Mesendoderm (in vitro differentiated cells): Measurements from ENCODE around the gene PNLDC1. TPM values are rescaled to one million over a fixed set of nuclear protein-coding genes. Genes with fewer than 3 reads are reported as not detected.

Experiments
- DNase-seq: peaks from one replicate; pipeline ENCODE4 v3.0.0; 2013
- H2AK5ac ChIP-seq: 2 replicates; pipeline ENCODE4 v1.6.1; 2013; ENCODE audit warnings: low read length, inconsistent platforms
- H2BK120ac ChIP-seq: 2 replicates; pipeline ENCODE4 v1.6.1; 2013; ENCODE audit warnings: low read depth, mild to moderate bottlenecking, low read length, moderate library complexity, mixed read lengths
- H2BK15ac ChIP-seq: replicated peaks from 2 replicates; pipeline ENCODE4 v1.6.1; 2013; ENCODE audit warnings: low read depth, mild to moderate bottlenecking, moderate library complexity
- H2BK5ac ChIP-seq: 2 replicates; pipeline ENCODE4 v1.6.1; 2013; ENCODE audit warnings: low read length, inconsistent platforms
- H3K18ac ChIP-seq: 2 replicates; pipeline ENCODE4 v1.6.1; 2013; ENCODE audit warnings: mild to moderate bottlenecking, low read length, mixed read lengths
- H3K23ac ChIP-seq: one replicate; pipeline ENCODE4 v1.6.1; 2013; ENCODE audit warnings: low read length
- H3K27ac ChIP-seq: 2 replicates; pipeline ENCODE4 v1.5.1; 2013; ENCODE audit warnings: low read depth, mild to moderate bottlenecking, inconsistent platforms, low read length, moderate library complexity
- H3K27me3 ChIP-seq: 2 replicates; pipeline ENCODE4 v1.6.1; 2013; ENCODE audit warnings: low read length, control low read depth, mild to moderate bottlenecking, inconsistent platforms; ENCODE audit not compliant: insufficient read depth, poor library complexity
- H3K36me3 ChIP-seq: 2 replicates; pipeline ENCODE4 v1.6.1; 2013; ENCODE audit warnings: low read length, inconsistent platforms; ENCODE audit not compliant: control insufficient read depth, insufficient read depth
- H3K4ac ChIP-seq: one replicate; pipeline ENCODE4 v1.6.1; 2013; ENCODE audit warnings: low read depth, mild to moderate bottlenecking, low read length, moderate library complexity
- H3K4me1 ChIP-seq: 2 replicates; pipeline ENCODE4 v1.6.1; 2013; ENCODE audit warnings: low read depth, low read length, inconsistent platforms; ENCODE audit not compliant: control insufficient read depth
- H3K4me2 ChIP-seq: 2 replicates; pipeline ENCODE4 v1.6.1; 2013; ENCODE audit warnings: low read length
- H3K4me3 ChIP-seq: 2 replicates; pipeline ENCODE4 v1.5.1; 2013; ENCODE audit warnings: mild to moderate bottlenecking, low read length
- H3K56ac ChIP-seq: one replicate; pipeline ENCODE4 v1.6.1; 2013; ENCODE audit warnings: low read length
- H3K79me1 ChIP-seq: 2 replicates; pipeline ENCODE4 v1.6.1; 2013; ENCODE audit warnings: low read length, inconsistent platforms
- H3K79me2 ChIP-seq: 2 replicates; pipeline ENCODE4 v1.6.1; 2013; ENCODE audit warnings: mild to moderate bottlenecking, low read length; ENCODE audit not compliant: control insufficient read depth, insufficient read depth
- H3K9ac ChIP-seq: 2 replicates; pipeline ENCODE4 v1.6.1; 2013; ENCODE audit warnings: low read length, inconsistent platforms
- H4K5ac ChIP-seq: one replicate; pipeline ENCODE4 v1.6.1; 2013; ENCODE audit warnings: low read length
- H4K8ac ChIP-seq: one replicate; pipeline ENCODE4 v1.6.1; 2013; ENCODE audit warnings: low read depth, mild to moderate bottlenecking, control low read depth, low read length, moderate library complexity
- WGBS: extraction: QIAGEN DNeasy Blood & Tissue Kit; methylation state at CpG from one replicate; pipeline ENCODE4 v1.1.7; 2013; ENCODE audit warnings: low lambda C conversion rate, missing lambda C conversion rate; ENCODE audit not compliant: insufficient coverage; ENCODE audit errors: extremely low coverage; 5-methylcytosine and 5-hydroxymethylcytosine counted together
- polyA plus RNA-seq, 2 experiments: library from polyadenylated mRNA; stranded (reverse); fragments of 200-250 nt; gene quantifications; one replicate each; pipeline ENCODE4 v1.2.3, GENCODE V29; 2013

Gene PNLDC1, protein sequence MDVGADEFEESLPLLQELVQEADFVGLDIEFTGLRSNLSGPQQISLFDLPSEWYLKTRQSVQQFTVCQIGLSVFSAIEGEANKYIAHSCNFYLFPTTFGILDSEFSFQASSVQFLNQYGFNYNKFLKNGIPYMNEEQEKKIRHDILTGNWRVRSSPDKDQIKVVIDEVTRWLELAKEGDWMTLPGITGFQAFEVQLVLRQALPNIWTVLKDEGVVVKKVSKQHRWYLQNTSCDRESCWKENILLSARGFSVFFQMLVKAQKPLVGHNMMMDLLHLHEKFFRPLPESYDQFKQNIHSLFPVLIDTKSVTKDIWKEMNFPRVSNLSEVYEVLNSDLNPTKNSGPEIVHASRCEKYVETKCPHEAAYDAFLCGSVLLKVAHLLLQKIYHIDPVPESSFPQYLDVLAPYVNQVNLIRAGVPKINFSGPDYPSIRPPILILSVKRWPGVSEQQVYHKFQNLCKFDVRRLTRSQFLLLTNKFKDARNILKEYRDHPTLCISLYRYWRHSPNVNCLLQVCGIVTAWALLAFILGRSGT
- polyA plus RNA-seq (2013, experiment 1 of 2) = 0.14 TPM
- polyA plus RNA-seq (2013, experiment 2 of 2) = 0.06 TPM

DNA sequence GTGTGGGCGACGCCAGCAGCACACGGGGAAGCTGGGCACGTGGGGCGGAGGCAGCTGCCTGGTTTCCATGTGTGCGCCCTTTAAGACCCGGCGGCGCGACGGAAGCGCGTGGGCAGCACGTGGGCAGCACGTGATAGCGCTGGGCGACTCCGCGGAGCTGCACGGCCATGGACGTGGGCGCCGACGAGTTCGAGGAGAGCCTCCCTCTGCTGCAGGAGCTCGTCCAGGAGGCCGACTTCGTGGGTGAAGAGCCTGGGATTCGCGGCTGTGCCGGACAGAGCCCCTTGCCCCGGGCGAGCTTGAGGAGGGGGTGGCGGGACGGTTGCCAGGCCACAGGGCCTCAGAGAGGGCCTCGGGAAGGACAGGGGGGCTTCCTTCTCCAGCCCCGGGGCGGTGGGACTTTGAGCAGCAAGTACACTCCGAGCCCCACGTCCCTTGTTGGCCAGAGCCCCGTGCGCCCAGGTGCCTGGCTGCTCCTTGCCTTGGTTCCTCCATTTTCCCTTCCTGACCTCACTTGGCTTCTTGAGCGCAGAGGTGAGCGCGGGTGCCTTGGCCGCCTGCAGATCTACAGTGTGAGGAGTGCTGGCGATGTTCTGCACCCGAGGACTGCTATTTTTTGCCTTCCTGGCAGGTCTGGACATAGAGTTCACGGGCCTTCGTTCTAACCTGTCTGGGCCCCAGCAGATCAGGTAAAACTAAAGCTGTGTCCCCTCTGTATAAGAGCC lies at the start of gene PNLDC1:
TSS of gene PNLDC1 (plus strand) at position 136 of the 725 bp plus-strand sequence. CDS start at position 168, 32 bp downstream.
- DNase-seq = no peak
- Histone ChIP-seq H2BK15ac (no peak within 1 kb of the TSS), H2AK5ac (no peak within 1 kb of the TSS), H3K56ac (no peak within 1 kb of the TSS), H3K79me2 (no peaks in the 10 kb centered on the region), H2BK5ac (no peak within 1 kb of the TSS), H3K27me3 (no peaks in the 10 kb centered on the region), H3K4me2 (no peak within 1 kb of the TSS), H3K79me1 (no peaks in the 10 kb centered on the region), H3K18ac (no peak within 1 kb of the TSS), H3K23ac (no peak within 1 kb of the TSS), H3K36me3 (peaks cover 5% of the 10 kb centered on the region), H3K4me1 (no peaks in the 10 kb centered on the region), H3K4me3 (no peak within 1 kb of the TSS), H3K27ac (no peak within 1 kb of the TSS), H4K5ac (no peak within 1 kb of the TSS), H3K4ac (no peak within 1 kb of the TSS), H4K8ac (no peak within 1 kb of the TSS), H3K9ac (no peak within 1 kb of the TSS), H2BK120ac (no peak within 1 kb of the TSS)
- no CpG with 5 or more reads among the region's 50 CpGs for WGBS

DNA sequence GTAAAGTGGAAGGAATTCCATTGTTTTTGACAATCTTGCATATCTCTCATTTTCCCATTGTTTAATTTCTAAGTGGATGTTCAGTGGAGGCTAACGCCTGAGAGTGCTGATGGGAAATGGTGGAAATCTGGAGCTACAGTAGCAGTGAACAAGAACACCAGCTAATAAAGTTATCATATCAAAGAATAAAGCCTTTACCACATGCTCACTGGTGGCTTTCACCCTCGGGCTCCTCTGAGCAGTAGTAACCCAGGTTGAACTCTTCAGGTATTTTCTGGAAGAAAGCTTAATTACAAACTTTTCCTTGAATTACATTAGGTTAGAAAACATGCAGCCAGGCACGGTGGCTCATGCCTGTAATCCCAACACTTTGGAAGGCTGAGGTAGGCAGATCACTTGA lies 48.6 kb upstream of the PNLDC1 start:
- Histone ChIP-seq H3K36me3 (peaks cover 13% of the 10 kb centered on the region), H3K4me3 (no peak overlapping the region), H4K8ac (no peak overlapping the region), H2BK15ac (no peak overlapping the region), H3K79me1 (peaks cover 4% of the 10 kb centered on the region), H3K27ac (no peak overlapping the region), H3K27me3 (no peaks in the 10 kb centered on the region), H2BK5ac (no peak overlapping the region), H3K4ac (no peak overlapping the region), H3K23ac (no peak overlapping the region), H4K5ac (no peak overlapping the region), H3K56ac (no peak overlapping the region), H3K18ac (no peak overlapping the region), H3K4me1 (no peaks in the 10 kb centered on the region), H3K79me2 (peaks cover 2% of the 10 kb centered on the region), H2AK5ac (no peak overlapping the region), H3K4me2 (no peak overlapping the region), H2BK120ac (no peak overlapping the region), H3K9ac (no peak overlapping the region)
- WGBS = no CpG with 5 or more reads among the region's 3 CpGs
- DNase-seq = no peak

DNA sequence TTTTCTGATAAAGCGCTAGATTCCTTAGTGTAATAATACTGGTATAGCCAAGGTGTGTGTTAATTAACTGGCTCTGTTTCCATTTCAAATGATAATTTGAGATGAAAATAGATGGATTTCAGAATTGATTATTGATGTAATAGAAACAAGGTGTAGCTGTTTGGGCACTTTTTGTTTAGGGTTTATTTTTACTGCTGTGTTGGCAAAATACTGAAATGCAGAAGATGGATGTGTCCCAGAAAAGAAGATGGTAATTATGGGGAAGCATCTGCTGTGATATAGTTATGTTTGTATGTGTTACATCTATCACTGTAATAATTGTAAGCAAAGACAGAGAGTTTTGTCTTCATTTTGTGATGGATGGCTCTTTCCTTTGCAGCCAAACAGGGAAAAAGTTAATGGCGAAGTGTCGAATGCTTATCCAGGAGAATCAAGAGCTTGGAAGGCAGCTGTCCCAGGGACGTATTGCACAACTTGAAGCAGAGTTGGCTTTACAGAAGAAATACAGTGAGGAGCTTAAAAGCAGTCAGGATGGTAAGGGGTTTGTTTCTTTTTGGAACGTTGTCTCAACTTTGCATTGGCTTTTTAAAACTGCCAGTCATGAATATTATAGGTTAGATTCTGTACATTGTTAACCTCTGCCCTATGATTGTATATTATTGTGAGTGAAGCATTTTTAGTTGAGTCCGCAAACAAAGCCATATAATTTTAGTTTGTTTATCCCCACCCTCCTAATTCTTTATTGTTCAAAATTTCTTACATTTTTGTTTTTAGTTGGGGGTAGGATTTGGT lies 46.8 kb upstream of the PNLDC1 start:
- Histone ChIP-seq H3K79me2 (peaks cover 2% of the 10 kb centered on the region), H3K4ac (no peak overlapping the region), H3K4me2 (no peak overlapping the region), H3K23ac (no peak overlapping the region), H3K79me1 (peaks cover 4% of the 10 kb centered on the region), H2BK15ac (no peak overlapping the region), H3K9ac (no peak overlapping the region), H3K18ac (no peak overlapping the region), H4K5ac (no peak overlapping the region), H3K36me3 (peaks cover 12% of the 10 kb centered on the region), H3K27me3 (no peaks in the 10 kb centered on the region), H2BK5ac (no peak overlapping the region), H3K4me1 (no peaks in the 10 kb centered on the region), H3K56ac (no peak overlapping the region), H2BK120ac (no peak overlapping the region), H2AK5ac (no peak overlapping the region), H4K8ac (no peak overlapping the region), H3K4me3 (no peak overlapping the region), H3K27ac (no peak overlapping the region)
- WGBS = no CpG with 5 or more reads among the region's 6 CpGs
- DNase-seq = no peak

DNA sequence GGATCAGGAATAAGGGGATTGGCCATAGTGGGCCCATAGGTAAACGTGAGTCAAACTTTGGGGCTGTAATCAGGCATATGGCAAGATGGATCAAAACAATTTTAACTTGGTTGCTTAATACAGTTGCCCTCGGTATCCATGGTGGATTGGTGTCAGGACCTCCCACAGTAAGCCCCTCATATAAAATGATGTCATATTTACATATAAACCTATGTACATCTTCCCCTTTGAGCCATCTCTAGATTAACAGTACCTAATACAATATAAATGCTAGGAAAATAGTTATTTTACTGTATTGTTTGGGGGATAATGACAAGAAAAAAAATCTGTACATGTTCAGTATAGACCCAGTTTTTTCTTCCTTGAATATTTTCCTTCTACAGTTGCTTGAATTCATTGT lies 45.7 kb upstream of the PNLDC1 start:
- Histone ChIP-seq H3K27ac (no peak overlapping the region), H3K9ac (no peak overlapping the region), H3K27me3 (no peaks in the 10 kb centered on the region), H2BK5ac (no peak overlapping the region), H2BK120ac (no peak overlapping the region), H3K36me3 (peaks cover 11% of the 10 kb centered on the region), H3K79me2 (peaks cover 2% of the 10 kb centered on the region), H3K18ac (no peak overlapping the region), H3K4me2 (no peak overlapping the region), H3K23ac (no peak overlapping the region), H3K56ac (no peak overlapping the region), H3K4me3 (no peak overlapping the region), H3K79me1 (peaks cover 6% of the 10 kb centered on the region), H3K4me1 (no peaks in the 10 kb centered on the region), H2AK5ac (no peak overlapping the region), H2BK15ac (no peak overlapping the region), H3K4ac (no peak overlapping the region), H4K8ac (no peak overlapping the region), H4K5ac (no peak overlapping the region)
- no CpG with 5 or more reads among the region's 2 CpGs for WGBS
- no peak for DNase-seq

DNA sequence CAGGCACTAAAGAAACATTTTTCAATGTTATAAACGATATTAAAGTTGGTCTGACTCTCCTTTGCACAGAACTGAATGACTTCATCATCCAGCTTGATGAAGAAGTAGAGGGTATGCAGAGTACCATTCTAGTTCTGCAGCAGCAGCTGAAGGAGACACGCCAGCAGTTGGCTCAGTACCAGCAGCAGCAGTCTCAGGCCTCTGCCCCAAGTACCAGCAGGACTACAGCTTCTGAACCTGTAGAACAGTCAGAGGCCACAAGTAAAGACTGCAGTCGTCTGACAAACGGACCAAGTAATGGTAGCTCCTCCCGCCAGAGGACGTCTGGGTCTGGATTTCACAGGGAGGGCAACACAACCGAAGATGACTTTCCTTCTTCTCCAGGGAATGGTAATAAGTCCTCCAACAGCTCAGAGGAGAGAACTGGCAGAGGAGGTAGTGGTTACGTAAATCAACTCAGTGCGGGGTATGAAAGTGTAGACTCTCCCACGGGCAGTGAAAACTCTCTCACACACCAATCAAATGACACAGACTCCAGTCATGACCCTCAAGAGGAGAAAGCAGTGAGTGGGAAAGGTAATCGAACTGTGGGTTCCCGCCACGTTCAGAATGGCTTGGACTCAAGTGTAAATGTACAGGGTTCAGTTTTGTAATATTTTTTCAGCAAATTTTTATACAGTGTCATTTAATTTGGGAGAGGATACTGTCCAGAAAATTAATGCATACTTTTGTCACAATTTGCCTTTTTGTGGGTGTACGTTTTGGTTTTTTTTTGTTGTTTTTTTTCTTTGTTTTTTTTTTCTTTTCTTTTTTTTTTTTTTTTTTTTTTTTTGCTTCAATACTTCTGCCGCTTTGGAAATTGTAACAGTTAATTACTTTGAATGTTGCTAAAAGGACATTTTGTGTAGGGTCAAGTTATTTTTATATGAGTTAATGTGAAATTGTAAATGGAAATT lies 44.8 kb upstream of the PNLDC1 start:
- no peak overlapping the region for H4K5ac ChIP-seq
- peaks cover 2% of the 10 kb centered on the region for H3K79me2 ChIP-seq
- H3K27ac ChIP-seq = no peak overlapping the region

More for the DNA sequence above, 44.8 kb upstream of the PNLDC1 start:
- no CpG with 5 or more reads among the region's 15 CpGs for WGBS
- H3K23ac ChIP-seq = no peak overlapping the region
- no peak overlapping the region for H2BK5ac ChIP-seq
- peaks cover 6% of the 10 kb centered on the region for H3K79me1 ChIP-seq
- no peak overlapping the region for H4K8ac ChIP-seq
- H3K27me3 ChIP-seq = no peaks in the 10 kb centered on the region
- H2BK15ac ChIP-seq = no peak overlapping the region
- H2AK5ac ChIP-seq = no peak overlapping the region
- no peak overlapping the region for H3K4me3 ChIP-seq
- no peak overlapping the region for H3K56ac ChIP-seq
- no peak for DNase-seq
- H3K4ac ChIP-seq = no peak overlapping the region
- H3K4me2 ChIP-seq = no peak overlapping the region
- H3K9ac ChIP-seq = no peak overlapping the region
- no peak overlapping the region for H3K18ac ChIP-seq
- H2BK120ac ChIP-seq = no peak overlapping the region
- peaks cover 11% of the 10 kb centered on the region for H3K36me3 ChIP-seq
- no peaks in the 10 kb centered on the region for H3K4me1 ChIP-seq
